Measurements from ENCODE around the gene ATP10A.

The ATP10A gene

DNA sequence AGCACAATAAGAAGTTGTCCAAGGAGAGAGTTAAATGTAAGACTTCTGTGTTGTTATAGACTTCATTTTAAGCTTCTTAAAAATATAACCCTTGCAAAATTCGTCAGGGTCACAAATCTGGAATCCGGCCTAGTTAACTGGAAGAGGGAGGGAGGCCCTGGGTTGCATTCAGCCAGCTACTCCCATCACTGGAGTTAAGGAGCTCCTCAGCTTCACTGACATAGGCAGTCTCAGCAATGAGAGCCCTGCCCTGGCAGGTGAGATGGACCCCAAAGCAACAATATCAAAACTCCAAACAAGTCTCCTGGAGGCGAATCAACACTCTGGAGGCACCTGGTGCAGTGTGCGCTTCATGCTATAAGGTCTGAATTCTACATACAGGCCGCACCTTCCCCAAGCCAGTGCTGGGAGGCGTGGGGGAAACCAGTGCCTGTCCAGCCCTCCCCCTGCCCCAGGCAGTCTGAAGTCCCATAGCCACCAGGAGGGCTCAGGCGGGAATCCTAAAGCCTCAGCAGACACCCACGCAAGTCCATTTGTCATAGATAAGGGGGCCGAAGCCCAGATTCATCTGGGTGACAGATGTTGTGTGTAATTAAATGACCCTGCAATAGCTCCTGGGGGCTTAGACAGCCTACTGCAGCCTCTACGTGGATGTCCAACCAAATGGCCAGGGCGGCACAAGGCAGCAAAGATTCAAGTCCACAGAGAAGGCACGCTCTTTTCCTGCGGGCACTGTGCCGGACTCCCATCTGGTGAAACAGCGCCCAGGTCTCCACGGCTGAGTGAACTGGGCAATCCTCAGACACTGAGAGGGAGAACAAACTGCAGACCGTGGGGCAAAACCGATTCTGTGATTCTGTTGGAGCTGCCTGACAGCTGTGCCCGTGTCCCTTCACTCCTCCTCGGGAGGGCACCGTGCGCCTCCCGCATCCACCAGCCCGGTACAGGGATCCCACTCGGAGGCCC, 64.9 kb downstream of the ATP10A start:
- TF ChIP-seq, protein P1, sequence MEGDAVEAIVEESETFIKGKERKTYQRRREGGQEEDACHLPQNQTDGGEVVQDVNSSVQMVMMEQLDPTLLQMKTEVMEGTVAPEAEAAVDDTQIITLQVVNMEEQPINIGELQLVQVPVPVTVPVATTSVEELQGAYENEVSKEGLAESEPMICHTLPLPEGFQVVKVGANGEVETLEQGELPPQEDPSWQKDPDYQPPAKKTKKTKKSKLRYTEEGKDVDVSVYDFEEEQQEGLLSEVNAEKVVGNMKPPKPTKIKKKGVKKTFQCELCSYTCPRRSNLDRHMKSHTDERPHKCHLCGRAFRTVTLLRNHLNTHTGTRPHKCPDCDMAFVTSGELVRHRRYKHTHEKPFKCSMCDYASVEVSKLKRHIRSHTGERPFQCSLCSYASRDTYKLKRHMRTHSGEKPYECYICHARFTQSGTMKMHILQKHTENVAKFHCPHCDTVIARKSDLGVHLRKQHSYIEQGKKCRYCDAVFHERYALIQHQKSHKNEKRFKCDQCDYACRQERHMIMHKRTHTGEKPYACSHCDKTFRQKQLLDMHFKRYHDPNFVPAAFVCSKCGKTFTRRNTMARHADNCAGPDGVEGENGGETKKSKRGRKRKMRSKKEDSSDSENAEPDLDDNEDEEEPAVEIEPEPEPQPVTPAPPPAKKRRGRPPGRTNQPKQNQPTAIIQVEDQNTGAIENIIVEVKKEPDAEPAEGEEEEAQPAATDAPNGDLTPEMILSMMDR (IDR thresholded peaks at IDR 0.05), result no peak
- peaks cover 0 to 100% (median 61%) of the 10 kb centered on the region in 4 donors for H3K4me1 ChIP-seq
- intact Hi-C loops (cut with DNase I; ENCODE audit: low total_unique reads), result loop anchor here (5.0 to 10.0 kb wide), 2 partner anchors 63 to 64 kb away; partner anchors contain the start of gene ATP10A
- peak in 1 of 2 donors; percentile 72 for DNase-seq
- no peaks in the 10 kb centered on the region for H3K36me3 ChIP-seq
- no peaks in the 10 kb centered on the region for H3K9me3 ChIP-seq
- no peaks in the 10 kb centered on the region for H3K27me3 ChIP-seq
- H3K4me3 ChIP-seq, result no peak overlapping the region
- peak overlapping the region; percentile 79 to 89 for H3K27ac ChIP-seq

DNA sequence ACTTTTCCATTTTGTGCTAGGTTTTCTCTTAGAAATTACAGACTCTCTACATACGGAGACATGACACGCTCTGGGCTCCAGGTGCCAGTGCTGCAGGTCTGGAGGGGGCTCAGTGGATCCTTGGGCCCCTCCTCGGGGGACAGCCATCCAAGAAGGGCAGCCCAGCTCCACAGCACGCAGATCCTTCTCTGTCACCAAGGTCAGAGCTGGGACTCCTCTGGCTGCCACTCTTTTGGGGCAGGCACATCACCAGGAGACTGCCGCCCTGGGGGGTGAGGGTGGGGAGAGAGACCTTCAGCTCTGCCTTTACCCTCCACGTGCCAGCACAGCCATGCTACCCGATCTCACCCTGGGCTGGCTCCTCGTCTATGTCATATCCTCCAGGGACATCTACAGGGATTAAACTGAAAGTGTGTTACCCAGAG, 65.6 kb downstream of the ATP10A start:
- TF ChIP-seq, protein P1 (IDR thresholded peaks at IDR 0.05), result no peak
- H3K4me1 ChIP-seq, result peaks cover 0 to 97% (median 55%) of the 10 kb centered on the region in 4 donors
- no peaks in the 10 kb centered on the region for H3K9me3 ChIP-seq
- peak in 1 of 2 donors; percentile 68 for DNase-seq
- intact Hi-C loops (cut with DNase I; ENCODE audit: low total_unique reads), result loop anchor here (5.0 to 10.0 kb wide), 2 partner anchors 63 to 65 kb away; partner anchors contain the start of gene ATP10A
- H3K27me3 ChIP-seq, result no peaks in the 10 kb centered on the region
- H3K27ac ChIP-seq, result peak overlapping the region; percentile 79 to 89
- H3K4me3 ChIP-seq, result no peak overlapping the region
- no peaks in the 10 kb centered on the region for H3K36me3 ChIP-seq

DNA sequence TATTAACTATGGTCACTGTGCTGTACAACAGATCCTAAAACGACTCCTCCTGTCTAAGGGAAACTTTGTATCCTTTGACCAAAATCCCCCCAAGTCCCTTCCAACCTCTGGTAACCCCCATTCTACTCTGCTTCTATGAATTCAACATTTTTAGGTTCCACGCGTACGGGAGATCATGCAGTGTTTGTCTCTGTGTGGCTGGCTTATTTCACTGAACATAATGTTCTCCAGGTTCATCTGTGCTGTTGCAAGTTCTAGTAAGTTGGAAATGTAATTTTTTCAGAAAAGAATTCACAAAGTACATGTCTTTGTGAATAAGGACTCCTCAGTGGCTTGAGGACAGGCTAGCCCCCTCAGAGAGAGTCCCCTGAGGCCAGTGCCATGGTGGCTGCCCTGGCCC, 66.1 kb downstream of the ATP10A start:
- Histone ChIP-seq H3K36me3 (no peaks in the 10 kb centered on the region), H3K4me1 (peaks cover 0 to 97% (median 52%) of the 10 kb centered on the region in 4 donors), H3K27me3 (no peaks in the 10 kb centered on the region), H3K9me3 (no peaks in the 10 kb centered on the region), H3K27ac (peak overlapping the region; percentile 79 to 89), H3K4me3 (no peak overlapping the region)
- peak in 1 of 2 donors; percentile 62 for DNase-seq
- intact Hi-C loops (cut with DNase I; ENCODE audit: low total_unique reads), result loop anchor here (5.0 to 10.0 kb wide), 2 partner anchors 62 to 65 kb away; partner anchors contain the start of gene ATP10A
- TF ChIP-seq, protein P1 (IDR thresholded peaks at IDR 0.05), result no peak

DNA sequence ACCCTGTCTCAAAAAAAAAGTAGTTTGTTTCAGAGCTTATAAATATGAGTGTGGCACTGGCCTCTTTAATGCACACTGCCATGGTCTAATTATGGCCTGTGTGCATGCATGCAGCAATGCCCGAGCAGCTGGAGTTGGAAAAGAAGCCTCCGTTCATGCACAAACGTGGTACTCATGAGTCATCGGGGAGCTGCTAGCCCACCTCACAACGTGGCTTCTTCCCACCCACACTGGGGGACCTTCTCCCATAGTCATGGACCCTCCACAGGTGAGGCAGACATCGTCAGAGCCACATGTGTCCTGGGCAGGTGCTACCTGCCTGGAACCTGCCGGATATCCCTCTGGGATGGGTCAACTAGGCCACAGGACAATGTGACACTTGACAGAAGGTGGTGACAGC, 66.7 kb downstream of the ATP10A start:
- H3K27ac ChIP-seq, result peak overlapping the region; percentile 79 to 89
- no peaks in the 10 kb centered on the region for H3K27me3 ChIP-seq
- no peak overlapping the region for H3K4me3 ChIP-seq
- peaks cover 0 to 95% (median 47%) of the 10 kb centered on the region in 4 donors for H3K4me1 ChIP-seq
- H3K36me3 ChIP-seq, result no peaks in the 10 kb centered on the region
- no peaks in the 10 kb centered on the region for H3K9me3 ChIP-seq
- TF ChIP-seq, protein P1 (IDR thresholded peaks at IDR 0.05), result no peak
- intact Hi-C loops (cut with DNase I; ENCODE audit: low total_unique reads), result loop anchor here (5.0 to 10.0 kb wide), 2 partner anchors 62 to 66 kb away; partner anchors contain the start of gene ATP10A
- peak in 1 of 2 donors; percentile 60 for DNase-seq

DNA sequence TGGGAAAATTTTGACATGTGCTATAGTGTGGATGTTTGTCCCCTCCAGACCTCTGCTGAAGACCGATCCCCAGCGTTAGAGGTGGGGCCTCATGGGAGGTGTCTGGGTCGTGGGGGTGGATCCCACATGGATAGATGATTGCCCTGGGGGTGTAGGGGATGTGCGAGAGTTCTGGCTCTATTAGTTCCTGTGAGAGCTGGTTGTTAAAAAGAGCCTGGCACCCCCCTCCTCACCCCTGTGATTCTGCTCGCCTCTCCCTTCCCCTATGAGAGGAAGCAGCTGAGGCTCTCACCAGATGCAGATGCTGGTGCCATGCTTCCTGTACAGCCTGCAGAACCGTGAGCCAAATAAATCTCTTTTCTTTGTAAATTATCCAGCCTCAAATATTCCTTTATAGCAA, 67.4 kb downstream of the ATP10A start:
- no peaks in the 10 kb centered on the region for H3K36me3 ChIP-seq
- TF ChIP-seq, protein P1 (IDR thresholded peaks at IDR 0.05), result no peak
- H3K27me3 ChIP-seq, result no peaks in the 10 kb centered on the region
- peak overlapping the region; percentile 79 to 89 for H3K27ac ChIP-seq
- no peak overlapping the region for H3K4me3 ChIP-seq
- no peaks in the 10 kb centered on the region for H3K9me3 ChIP-seq
- peaks cover 0 to 95% (median 45%) of the 10 kb centered on the region in 4 donors for H3K4me1 ChIP-seq
- intact Hi-C loops (cut with DNase I; ENCODE audit: low total_unique reads), result loop anchor here (5.0 to 10.0 kb wide), 2 partner anchors 61 to 67 kb away; partner anchors contain the start of gene ATP10A
- peak in 1 of 2 donors; percentile 48 for DNase-seq
